ENCODE measurements around the gene DYNLRB1. TPM values are rescaled to one million over a fixed set of nuclear protein-coding genes. Genes with fewer than 3 reads are reported as not detected.

The DYNLRB1 gene
- total and polyA plus RNA-seq, 2 donors from 2014 or later, result 185 to 676 TPM

DNA sequence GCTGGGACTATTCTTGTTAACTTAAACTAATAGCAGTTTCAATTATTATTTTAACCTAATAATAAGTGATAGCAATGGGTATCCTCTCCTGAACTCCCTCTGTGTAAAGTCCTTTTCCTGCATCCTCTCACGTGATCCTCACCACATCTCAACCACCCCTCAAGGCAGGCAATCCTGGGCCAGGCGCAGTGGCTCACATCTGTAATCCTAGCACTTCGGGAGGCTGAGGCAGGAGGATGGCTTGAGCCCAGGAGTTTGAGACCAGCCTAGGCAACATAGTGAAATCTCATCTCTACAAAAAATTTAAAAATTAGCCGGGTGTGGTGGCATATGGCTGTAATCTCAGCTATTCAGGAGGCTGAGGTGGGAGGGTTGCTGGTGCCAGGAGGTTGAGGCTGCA, 66.0 kb downstream of the DYNLRB1 start:
- H3K36me3 ChIP-seq (ENCODE audit: control insufficient read depth in 2 of 3, insufficient read depth in 3 of 3, low read length in 3 of 3), result peaks cover 0 to 4% (median 2%) of the 10 kb centered on the region in 3 donors
- H3K9ac ChIP-seq (ENCODE audit: low read length in 3 of 3), result no peak overlapping the region
- DNase-seq, result no peak
- H3K4me1 ChIP-seq (ENCODE audit: control insufficient read depth in 2 of 3, insufficient read depth in 2 of 3, low read depth in 1 of 3, low read length in 3 of 3), result peaks cover 0 to 3% (median 0%) of the 10 kb centered on the region in 3 donors
- no peak for FAIRE-seq
- H3K27ac ChIP-seq (ENCODE audit: low read depth in 2 of 2, low read length in 2 of 2), result no peak overlapping the region
- TF ChIP-seq, protein P1, sequence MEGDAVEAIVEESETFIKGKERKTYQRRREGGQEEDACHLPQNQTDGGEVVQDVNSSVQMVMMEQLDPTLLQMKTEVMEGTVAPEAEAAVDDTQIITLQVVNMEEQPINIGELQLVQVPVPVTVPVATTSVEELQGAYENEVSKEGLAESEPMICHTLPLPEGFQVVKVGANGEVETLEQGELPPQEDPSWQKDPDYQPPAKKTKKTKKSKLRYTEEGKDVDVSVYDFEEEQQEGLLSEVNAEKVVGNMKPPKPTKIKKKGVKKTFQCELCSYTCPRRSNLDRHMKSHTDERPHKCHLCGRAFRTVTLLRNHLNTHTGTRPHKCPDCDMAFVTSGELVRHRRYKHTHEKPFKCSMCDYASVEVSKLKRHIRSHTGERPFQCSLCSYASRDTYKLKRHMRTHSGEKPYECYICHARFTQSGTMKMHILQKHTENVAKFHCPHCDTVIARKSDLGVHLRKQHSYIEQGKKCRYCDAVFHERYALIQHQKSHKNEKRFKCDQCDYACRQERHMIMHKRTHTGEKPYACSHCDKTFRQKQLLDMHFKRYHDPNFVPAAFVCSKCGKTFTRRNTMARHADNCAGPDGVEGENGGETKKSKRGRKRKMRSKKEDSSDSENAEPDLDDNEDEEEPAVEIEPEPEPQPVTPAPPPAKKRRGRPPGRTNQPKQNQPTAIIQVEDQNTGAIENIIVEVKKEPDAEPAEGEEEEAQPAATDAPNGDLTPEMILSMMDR (IDR thresholded peaks at IDR 0.05; ENCODE audit: borderline replicate concordance, extremely low read depth, insufficient read depth), result no peak
- no peaks in the 10 kb centered on the region for H3K9me3 ChIP-seq (ENCODE audit: control insufficient read depth in 2 of 3, insufficient read depth in 1 of 3, low read length in 3 of 3)
- no peak overlapping the region for H3K4me3 ChIP-seq (ENCODE audit: low read length in 3 of 3)
- intact Hi-C loops (cut with DNase I), result no loop called here
- H3K27me3 ChIP-seq (ENCODE audit: control insufficient read depth, insufficient read depth, low read length), result no peaks in the 10 kb centered on the region

DNA sequence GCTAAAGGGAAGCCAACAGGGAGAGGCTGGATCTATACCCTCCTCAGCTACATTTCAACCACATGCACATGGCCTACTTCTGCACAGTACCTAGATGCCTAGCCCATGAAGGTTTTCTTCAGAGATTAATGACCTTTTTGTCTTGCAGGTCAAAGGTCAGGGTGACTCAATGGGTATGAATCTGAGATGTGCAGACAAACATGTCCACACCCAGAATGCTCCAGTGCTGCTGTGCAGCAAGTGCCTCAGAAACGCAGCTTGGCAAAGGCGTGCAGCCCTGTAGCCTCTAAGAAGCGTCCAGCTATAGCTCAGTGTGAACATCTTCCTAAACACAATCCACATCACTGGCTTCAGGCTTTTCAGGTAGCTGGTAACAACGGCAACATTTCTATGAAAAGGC, 66.7 kb downstream of the DYNLRB1 start:
- FAIRE-seq, result no peak
- TF ChIP-seq, protein P1 (IDR thresholded peaks at IDR 0.05; ENCODE audit: borderline replicate concordance, extremely low read depth, insufficient read depth), result no peak
- peaks cover 0 to 4% (median 2%) of the 10 kb centered on the region in 3 donors for H3K36me3 ChIP-seq (ENCODE audit: control insufficient read depth in 2 of 3, insufficient read depth in 3 of 3, low read length in 3 of 3)
- peaks cover 0 to 3% (median 0%) of the 10 kb centered on the region in 3 donors for H3K4me1 ChIP-seq (ENCODE audit: control insufficient read depth in 2 of 3, insufficient read depth in 2 of 3, low read depth in 1 of 3, low read length in 3 of 3)
- DNase-seq, result no peak
- no peak overlapping the region for H3K27ac ChIP-seq (ENCODE audit: low read depth in 2 of 2, low read length in 2 of 2)
- no peaks in the 10 kb centered on the region for H3K9me3 ChIP-seq (ENCODE audit: control insufficient read depth in 2 of 3, insufficient read depth in 1 of 3, low read length in 3 of 3)
- intact Hi-C loops (cut with DNase I), result no loop called here
- H3K4me3 ChIP-seq (ENCODE audit: low read length in 3 of 3), result no peak overlapping the region
- no peaks in the 10 kb centered on the region for H3K27me3 ChIP-seq (ENCODE audit: control insufficient read depth, insufficient read depth, low read length)
- H3K9ac ChIP-seq (ENCODE audit: low read length in 3 of 3), result no peak overlapping the region

DNA sequence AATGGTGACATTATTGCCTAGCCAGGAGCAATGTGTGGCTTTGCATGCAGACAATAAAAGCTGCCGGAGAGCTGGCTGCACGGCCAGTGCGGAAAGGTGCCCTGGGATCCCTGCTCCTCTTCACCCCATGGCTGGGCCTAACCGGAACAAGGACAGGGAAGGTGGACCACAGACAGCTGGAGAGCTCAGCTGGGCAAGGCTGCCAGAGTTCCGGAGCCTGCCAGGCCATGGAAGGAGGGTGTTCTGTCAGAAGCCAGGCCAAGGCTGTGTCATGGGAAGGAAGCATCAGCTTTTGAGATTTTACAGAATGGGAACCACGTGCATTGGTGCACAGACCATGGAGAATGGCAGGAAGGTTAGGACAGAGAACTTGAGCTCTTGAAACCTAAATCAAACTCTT, 67.3 kb downstream of the DYNLRB1 start:
- intact Hi-C loops (cut with DNase I), result no loop called here
- no peak for FAIRE-seq
- no peaks in the 10 kb centered on the region for H3K27me3 ChIP-seq (ENCODE audit: control insufficient read depth, insufficient read depth, low read length)
- H3K4me1 ChIP-seq (ENCODE audit: control insufficient read depth in 2 of 3, insufficient read depth in 2 of 3, low read depth in 1 of 3, low read length in 3 of 3), result peaks cover 0 to under 1% (median 0%) of the 10 kb centered on the region in 3 donors
- H3K36me3 ChIP-seq (ENCODE audit: control insufficient read depth in 2 of 3, insufficient read depth in 3 of 3, low read length in 3 of 3), result peaks cover 0 to 4% (median 2%) of the 10 kb centered on the region in 3 donors
- H3K27ac ChIP-seq (ENCODE audit: low read depth in 2 of 2, low read length in 2 of 2), result no peak overlapping the region
- H3K9me3 ChIP-seq (ENCODE audit: control insufficient read depth in 2 of 3, insufficient read depth in 1 of 3, low read length in 3 of 3), result no peaks in the 10 kb centered on the region
- no peak overlapping the region for H3K4me3 ChIP-seq (ENCODE audit: low read length in 3 of 3)
- H3K9ac ChIP-seq (ENCODE audit: low read length in 3 of 3), result no peak overlapping the region
- TF ChIP-seq, protein P1 (IDR thresholded peaks at IDR 0.05; ENCODE audit: borderline replicate concordance, extremely low read depth, insufficient read depth), result no peak
- no peak for DNase-seq

DNA sequence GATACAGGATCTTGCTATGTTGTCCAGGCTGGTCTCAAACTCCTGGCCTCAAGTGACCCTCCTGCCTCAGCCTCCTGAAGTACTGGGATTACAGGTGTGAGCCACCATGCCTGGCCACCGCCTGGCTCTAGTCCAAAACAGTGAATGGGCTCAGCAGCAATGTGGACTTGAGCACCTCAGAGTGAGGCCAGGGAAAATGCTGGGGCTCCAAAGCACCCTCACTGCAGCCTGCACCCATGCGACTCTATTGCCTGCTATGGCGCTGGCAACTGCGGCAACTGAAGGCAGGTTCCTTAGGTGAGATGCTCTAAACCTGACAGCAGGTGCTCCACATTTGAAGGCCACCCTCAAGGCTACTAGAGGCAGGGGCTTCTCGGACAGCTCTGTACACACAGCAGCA, 68.8 kb downstream of the DYNLRB1 start:
- Histone ChIP-seq H3K27ac (ENCODE audit: low read depth in 2 of 2, low read length in 2 of 2) (no peak overlapping the region), H3K9ac (ENCODE audit: low read length in 3 of 3) (no peak overlapping the region), H3K4me3 (ENCODE audit: low read length in 3 of 3) (no peak overlapping the region), H3K4me1 (ENCODE audit: control insufficient read depth in 2 of 3, insufficient read depth in 2 of 3, low read depth in 1 of 3, low read length in 3 of 3) (no peaks in the 10 kb centered on the region), H3K27me3 (ENCODE audit: control insufficient read depth, insufficient read depth, low read length) (no peaks in the 10 kb centered on the region), H3K36me3 (ENCODE audit: control insufficient read depth in 2 of 3, insufficient read depth in 3 of 3, low read length in 3 of 3) (peaks cover 0 to 4% (median 2%) of the 10 kb centered on the region in 3 donors), H3K9me3 (ENCODE audit: control insufficient read depth in 2 of 3, insufficient read depth in 1 of 3, low read length in 3 of 3) (no peaks in the 10 kb centered on the region)
- FAIRE-seq (no peak), DNase-seq (no peak)
- TF ChIP-seq, protein P1 (IDR thresholded peaks at IDR 0.05; ENCODE audit: borderline replicate concordance, extremely low read depth, insufficient read depth), result no peak
- intact Hi-C loops (cut with DNase I), result no loop called here
